ENCODE data around the gene MBP.

MBP gene

DNA sequence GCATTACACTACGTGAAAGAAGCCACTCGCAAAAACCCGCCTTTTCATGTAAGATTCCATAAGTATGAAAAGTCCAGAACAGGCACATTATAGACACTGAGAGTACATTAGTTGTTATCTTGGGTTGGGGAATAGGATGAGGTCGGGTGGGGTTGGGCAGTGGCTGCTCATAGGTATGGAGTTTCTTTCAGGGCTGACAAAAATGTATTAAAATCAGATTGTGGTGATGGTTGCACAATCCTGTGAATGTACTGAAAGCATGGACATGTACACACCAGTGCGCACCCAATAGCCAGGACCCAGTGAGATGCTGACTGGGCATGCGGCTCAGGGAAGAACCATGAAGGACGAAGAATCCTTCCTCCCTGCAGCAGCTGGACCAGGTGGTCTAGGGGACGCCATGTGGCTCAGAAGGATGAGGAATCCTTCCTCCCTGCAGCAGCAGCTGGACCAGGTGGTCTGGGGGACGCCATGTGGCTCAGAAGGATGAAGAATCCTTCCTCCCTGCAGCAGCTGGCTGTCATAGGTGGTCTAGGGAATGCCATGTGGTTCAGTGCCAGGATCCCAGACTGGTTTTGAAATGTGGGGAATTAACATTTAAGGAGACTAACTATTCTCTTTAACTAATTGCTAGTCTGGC lies 50.1 kb downstream of the MBP start:
- no peak for DNase-seq (ENCODE audit: low spot score)

- DNase-seq (ENCODE audit: low spot score), result no peak
Observed at GRCh38 chr18:77081390-77081778, 51.2 kb downstream of the MBP start.

DNA sequence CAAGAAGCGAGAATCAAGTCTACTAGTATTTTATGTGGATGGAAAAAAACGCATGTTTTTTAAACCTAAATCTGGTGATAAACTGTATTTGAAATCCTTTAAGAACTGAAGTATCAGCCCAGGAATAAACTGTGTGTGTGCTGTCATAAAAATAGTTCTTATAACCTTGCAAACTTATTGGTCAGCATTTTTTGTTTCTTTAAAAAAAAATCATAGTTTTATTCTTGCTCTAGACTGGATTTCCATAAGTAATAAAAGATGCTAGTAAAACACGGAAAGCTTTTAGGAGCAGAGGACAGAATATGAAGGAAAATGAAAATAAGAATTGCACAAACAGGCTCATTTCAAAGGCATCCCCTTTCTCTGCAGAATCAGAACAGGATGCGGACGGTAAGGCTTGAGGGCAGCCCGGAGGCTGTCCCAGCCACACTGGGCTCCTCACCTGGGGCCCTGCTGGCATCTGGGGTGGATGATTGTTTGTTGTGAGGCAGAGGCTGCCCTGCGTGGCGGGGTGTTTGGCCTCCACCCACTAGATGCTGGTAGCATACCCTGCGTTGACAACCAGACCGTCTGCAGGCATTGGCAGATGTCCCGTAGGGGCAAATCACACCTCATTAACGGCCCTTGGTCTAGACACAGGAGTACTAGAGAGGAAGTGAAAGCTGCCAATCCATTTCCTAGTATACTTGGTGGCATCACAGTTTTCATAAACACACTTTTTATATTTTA lies 52.5 kb downstream of the MBP start:
- DNase-seq (ENCODE audit: low spot score), result peak; percentile 67

DNA sequence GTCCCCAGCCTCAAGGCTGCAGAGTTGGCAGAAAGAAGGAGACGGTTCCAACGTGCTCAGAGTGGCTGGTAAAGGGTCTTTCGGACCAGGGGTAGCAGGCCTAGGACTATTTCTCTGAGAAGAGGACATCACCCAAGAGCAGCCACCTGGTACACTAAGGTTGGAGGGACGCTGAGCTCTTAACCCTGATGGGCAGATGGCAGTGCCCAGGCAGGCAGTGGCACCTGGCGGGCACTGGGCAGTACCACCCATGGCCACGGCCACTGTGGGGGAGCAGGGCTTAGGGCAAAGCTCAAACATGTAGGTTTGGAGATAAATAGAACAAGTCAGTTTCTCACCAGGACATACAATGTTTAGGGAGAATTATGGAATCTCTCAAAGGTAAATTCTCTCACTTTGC lies 53.5 kb downstream of the MBP start:
- no peak for DNase-seq (ENCODE audit: low spot score)

GRCh38 chr18:77078690-77079070 lies 53.9 kb downstream of the MBP start:
- DNase-seq (ENCODE audit: low spot score), result no peak

DNA sequence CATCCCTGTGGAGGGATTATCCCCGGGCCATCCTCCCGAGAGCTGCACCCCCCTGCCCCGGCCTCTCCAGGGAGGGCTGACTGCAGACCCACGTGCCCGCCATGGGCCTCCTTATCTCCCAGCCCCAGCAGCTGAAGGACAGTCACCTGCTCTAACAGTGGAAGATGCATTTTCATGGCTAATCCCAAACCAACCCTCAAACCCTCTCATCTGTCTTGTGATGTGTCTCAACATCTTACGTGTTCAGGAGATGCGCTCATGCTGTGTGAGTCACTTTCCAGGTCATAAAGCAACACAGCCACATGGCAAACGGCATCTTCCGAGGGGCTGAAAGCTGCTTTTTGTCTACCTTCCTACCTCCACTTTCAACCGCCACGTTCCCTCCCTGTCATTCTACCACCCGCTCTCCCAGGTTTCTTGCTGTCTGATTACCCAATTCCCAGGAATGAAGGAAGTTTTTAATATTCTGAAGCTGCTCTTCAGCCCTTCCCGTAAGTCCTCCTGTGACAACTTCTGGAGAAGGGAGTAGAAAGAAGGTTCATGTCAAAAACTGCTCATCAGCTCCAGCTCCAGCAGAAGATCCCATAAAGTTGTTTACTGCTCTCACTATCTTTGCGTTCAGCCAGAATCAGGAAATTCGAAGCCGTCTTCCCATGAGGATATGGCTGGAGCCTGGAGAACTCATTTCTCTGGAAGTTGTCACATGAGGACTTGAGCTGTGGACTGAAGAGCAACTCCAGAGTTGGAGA lies 54.5 kb downstream of the MBP start:
- DNase-seq (ENCODE audit: low spot score), result no peak

GRCh38 chr18:77077401-77077800 lies 55.2 kb downstream of the MBP start:
- no peak for DNase-seq (ENCODE audit: low spot score)

DNA sequence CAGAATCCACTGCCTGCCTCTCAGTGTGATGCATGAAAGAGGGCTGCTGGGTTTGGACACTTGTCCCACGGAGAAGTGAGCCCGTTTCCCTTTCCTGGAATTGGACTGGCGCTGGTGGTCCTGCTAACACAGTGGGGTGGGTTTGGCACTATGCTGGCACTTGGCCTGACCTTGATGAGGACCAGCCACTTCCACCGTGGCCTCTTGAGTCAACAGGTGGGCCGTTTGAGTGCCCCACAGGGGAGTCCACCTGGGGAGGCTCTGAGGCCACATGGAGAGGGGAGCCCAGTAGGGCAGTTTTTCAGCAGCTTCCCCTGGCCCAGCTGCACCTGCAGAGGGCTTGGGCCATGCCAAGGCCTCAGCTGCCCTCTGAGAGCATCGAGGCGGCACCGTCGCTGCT lies 56.5 kb downstream of the MBP start:
- no peak for DNase-seq (ENCODE audit: low spot score)

DNA sequence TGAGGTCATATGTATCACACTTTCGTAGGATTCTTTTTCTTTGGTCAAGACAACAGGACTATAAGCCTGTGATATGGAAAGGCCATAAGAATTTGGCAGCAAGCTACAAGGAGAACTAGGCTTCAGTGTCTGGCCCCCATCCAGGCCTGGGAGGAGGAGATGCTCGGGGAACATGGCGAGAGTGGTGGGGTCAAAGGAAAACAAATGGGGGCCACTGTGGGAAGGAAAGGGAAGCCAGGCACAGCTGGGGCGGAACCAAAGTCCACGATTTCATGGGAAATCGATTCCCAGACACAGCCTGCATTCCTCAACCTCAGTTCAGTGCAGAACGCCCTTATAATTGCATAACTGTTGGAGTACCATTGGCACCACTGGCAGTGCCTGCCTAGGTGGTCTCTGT lies 58.2 kb downstream of the MBP start:
- no peak for DNase-seq (ENCODE audit: low spot score)

GRCh38 chr18:77073336-77074093 lies 59.1 kb downstream of the MBP start:
- peak; percentile 61 for DNase-seq (ENCODE audit: low spot score)

- DNase-seq (ENCODE audit: low spot score), result no peak
Observed at GRCh38 chr18:77072566-77072965, 60.0 kb downstream of the MBP start.

- DNase-seq (ENCODE audit: low spot score), result peak; percentile 77
Observed at GRCh38 chr18:77071711-77072292, 60.8 kb downstream of the MBP start.

DNA sequence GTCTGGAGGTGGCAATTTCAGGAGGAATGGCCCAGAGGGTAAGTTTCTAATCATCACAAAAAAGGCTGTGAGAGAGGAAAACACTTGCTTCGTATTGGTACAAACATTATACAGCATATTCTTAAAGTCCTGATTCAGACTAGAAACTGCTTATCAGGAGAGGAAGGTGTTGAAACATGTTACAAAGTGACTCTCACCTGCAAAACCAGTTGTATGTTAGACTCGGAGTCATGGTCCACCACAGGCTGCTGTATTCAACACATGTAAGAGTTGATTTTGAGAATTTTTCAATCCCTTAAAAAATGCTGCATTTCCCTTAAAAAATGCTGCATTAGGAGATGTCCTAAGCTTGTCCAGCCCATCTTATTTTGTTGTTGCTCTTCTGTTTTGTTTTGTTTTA lies 61.5 kb downstream of the MBP start:
- no peak for DNase-seq (ENCODE audit: low spot score)

DNA sequence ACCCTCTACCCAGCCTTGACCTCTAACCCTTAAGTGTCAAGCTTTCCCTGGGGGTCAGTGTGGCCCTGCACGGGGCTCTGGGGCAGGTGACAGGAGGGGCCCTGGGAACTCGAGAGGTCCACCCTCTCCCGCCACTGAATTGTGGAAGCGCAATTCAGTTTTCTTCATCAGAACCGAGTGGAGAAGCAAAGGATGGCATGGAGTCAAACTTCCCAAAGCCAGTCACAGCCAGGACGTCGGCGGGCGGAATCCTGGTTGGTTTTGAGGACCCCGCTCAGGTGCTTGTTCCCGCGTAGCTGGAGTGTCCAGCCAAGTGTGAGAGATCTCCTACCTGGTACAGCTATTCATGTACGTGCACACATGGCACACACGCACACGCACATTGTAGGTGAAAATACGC lies 62.0 kb downstream of the MBP start:
- no peak for DNase-seq (ENCODE audit: low spot score)

DNA sequence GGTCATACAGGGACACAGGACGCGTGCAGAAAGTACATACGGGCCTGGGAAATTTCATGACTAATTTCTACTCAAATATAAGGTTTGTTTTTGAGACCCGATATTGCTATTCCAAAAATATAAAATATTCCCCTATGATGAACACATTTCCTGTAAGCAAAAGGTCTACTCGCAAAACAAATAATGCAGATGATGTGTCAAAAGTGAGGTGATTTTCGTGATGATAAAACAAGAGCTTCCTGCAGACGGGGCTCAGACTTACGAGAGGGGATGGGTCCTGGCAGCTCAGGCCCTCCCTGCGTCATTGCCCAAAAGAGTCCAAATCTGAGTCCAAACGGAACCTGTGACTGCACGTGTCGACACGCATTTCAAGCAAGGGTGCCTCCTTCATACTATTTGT lies 62.7 kb downstream of the MBP start:
- DNase-seq (ENCODE audit: low spot score), result peak; percentile 76

DNA sequence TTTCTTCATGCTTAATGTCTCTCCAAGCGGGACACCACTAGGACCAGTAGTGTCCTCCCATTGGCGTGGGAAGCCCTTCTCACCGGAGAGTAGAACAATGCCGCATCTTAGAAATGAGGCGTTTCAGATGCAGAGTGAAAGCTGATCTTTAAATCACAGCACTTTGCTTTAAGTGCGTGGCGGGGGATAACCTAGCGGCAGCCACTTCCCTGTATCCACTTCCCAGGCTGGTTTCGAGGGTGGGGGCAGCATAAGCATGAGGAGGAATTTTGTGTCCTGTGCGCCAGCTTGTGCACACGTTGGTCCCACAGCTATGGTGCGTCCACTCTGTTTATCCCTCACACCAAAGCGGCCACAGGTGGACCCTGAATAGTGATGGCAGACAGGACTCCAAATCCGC lies 63.1 kb downstream of the MBP start:
- no peak for DNase-seq (ENCODE audit: low spot score)

DNA sequence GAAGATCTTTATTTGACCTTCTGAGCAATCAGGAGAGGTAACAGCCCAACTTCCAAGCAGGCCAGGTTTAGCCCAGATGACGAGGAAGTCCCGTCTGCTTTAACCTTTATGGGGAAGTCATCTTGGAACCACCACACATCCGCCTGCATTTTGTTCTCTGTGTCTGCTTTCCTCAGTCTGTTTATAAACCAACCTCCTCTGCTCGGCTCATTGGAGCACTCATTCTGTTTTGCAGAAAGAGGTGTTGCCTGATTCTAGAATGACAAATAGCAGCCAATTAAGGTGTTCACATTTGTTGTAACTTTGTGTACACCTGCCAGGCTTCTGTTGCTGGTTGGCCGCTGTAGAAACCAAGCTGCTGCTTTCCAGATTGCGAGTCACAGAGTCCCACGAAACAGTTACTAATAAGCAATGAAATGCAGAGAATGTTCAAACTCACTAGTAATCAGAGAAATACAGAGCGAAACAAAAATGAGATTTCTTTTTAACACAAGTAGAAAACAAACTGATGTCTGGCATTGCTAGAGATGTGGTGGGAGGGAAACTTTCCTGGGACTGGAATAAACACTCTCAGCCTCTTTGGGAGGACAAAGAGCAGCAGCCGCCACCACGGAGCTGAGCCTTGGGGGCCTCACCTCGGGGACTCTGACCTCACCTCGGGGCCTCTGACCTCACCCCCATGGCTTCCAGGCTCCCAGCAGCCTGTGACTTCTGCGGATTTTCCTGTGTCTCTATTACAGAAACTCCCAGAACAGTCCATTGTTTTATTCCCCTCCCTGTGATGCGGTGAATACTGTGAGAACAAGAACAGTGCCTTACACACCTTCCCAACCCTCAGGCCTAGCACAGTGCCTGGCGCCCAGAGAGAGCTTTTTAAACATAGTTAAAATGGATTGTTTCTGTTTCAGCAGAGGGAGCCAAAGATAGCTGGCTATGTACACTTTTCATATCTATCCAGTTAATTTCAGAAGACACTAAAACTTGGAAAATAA lies 64.0 kb downstream of the MBP start:
- DNase-seq (ENCODE audit: low spot score), result peak; percentile 83

DNA sequence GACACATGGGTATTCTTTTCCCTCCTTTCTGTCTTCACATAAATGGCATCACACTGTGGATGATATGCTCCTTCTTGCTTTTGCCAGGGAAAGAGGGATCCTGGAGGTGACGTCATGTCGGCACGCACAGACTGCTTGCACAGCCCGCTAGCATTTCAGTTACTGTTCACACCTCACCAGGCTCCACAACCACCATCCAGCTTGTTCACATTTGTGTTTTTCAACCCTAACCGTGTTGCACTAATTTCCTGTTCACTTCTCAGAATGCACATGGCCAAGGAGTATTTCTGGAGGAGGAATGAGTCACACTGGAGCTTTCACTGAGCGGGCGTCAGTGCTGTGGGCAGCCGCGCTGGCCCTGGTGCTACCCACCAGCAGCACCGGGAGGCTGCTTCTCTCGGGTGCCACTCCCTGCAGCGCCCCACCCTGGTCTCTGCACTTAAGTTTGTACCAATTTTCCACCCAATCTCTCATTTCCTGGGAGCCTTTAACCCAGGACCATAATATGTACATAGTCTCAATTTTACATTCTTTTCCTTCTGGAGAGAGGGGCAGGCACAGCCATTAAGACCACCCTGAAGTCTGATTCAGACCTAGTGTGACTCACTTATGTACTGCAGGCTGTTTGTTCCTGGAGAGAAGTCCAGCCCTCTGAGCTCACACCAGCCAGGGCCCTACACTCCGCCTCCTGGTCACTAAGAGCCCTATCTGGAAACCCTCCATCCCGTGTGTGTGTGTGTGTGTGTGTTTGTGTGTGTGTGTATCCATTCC lies 65.1 kb downstream of the MBP start:
- DNase-seq (ENCODE audit: low spot score), result peak; percentile 89

GRCh38 chr18:77066689-77067088 lies 65.9 kb downstream of the MBP start:
- DNase-seq (ENCODE audit: low spot score), result no peak

GRCh38 chr18:77066101-77066500 lies 66.5 kb downstream of the MBP start:
- DNase-seq (ENCODE audit: low spot score), result no peak
